ENCODE results near the gene DAPK1. TPM values are rescaled to one million over a fixed set of nuclear protein-coding genes. Genes with fewer than 3 reads are reported as not detected.

Gene DAPK1
- total and polyA plus RNA-seq, 5 experiments from 2014 or later = 0.55 to 1.9 (median 0.55) TPM; not detected in 2

- Mint-ChIP-seq H3K4me3 (no peak overlapping the region), H3K27ac (no peak overlapping the region), H3K27me3 (peaks cover 0 to 18% (median 2%) of the 10 kb centered on the region in 5 donors), H3K36me3 (no peaks in the 10 kb centered on the region), H3K9me3 (peaks cover 0 to 3% (median 0%) of the 10 kb centered on the region in 9 donors), H3K4me1 (peaks cover 0 to 7% (median 0%) of the 10 kb centered on the region in 4 donors)
- POLR2A ChIA-PET = no interaction called here
- DNase-seq = no peak
- ATAC-seq = no peak
Observed at GRCh38 chr9:87622923-87623322, 125.3 kb downstream of the DAPK1 start.

GRCh38 chr9:87628346-87628745, 130.7 kb downstream of the DAPK1 start:
- Mint-ChIP-seq H3K36me3 (no peaks in the 10 kb centered on the region), H3K9me3 (peaks cover 0 to 2% (median 0%) of the 10 kb centered on the region in 9 donors), H3K4me1 (no peaks in the 10 kb centered on the region), H3K27me3 (no peaks in the 10 kb centered on the region), H3K27ac (no peak overlapping the region), H3K4me3 (no peak overlapping the region)
- DNase-seq (no peak), ATAC-seq (no peak)
- POLR2A ChIA-PET = no interaction called here

GRCh38 chr9:87629104-87629503, 131.4 kb downstream of the DAPK1 start:
- H3K9me3 Mint-ChIP-seq = peaks cover 0 to 2% (median 0%) of the 10 kb centered on the region in 9 donors
- POLR2A ChIA-PET = no interaction called here

GRCh38 chr9:87630266-87630665, 132.6 kb downstream of the DAPK1 start:
- no peaks in the 10 kb centered on the region for H3K4me1 Mint-ChIP-seq
- POLR2A ChIA-PET = no interaction called here
- H3K36me3 Mint-ChIP-seq = no peaks in the 10 kb centered on the region
- no peaks in the 10 kb centered on the region for H3K9me3 Mint-ChIP-seq
- H3K27me3 Mint-ChIP-seq = no peaks in the 10 kb centered on the region
- DNase-seq (no peak), ATAC-seq (no peak)
- no peak overlapping the region for H3K4me3 Mint-ChIP-seq
- H3K27ac Mint-ChIP-seq = no peak overlapping the region

More at GRCh38 chr9:87629104-87629503, 131.4 kb downstream of the DAPK1 start:
- no peak for DNase-seq
- no peak overlapping the region for H3K4me3 Mint-ChIP-seq
- H3K27ac Mint-ChIP-seq = no peak overlapping the region
- no peaks in the 10 kb centered on the region for H3K27me3 Mint-ChIP-seq
- no peaks in the 10 kb centered on the region for H3K36me3 Mint-ChIP-seq
- no peak for ATAC-seq
- no peaks in the 10 kb centered on the region for H3K4me1 Mint-ChIP-seq

GRCh38 chr9:87630846-87631245, 133.2 kb downstream of the DAPK1 start:
- ATAC-seq (no peak), DNase-seq (no peak)
- POLR2A ChIA-PET = no interaction called here
- Mint-ChIP-seq H3K4me1 (no peaks in the 10 kb centered on the region), H3K27ac (no peak overlapping the region), H3K9me3 (no peaks in the 10 kb centered on the region), H3K27me3 (no peaks in the 10 kb centered on the region), H3K36me3 (no peaks in the 10 kb centered on the region), H3K4me3 (no peak overlapping the region)

- Mint-ChIP-seq H3K4me3 (no peak overlapping the region), H3K9me3 (no peaks in the 10 kb centered on the region), H3K4me1 (peaks cover 0 to 2% (median 0%) of the 10 kb centered on the region in 4 donors), H3K27ac (no peak overlapping the region), H3K36me3 (peaks cover 0 to 2% (median 0%) of the 10 kb centered on the region in 3 donors), H3K27me3 (peaks cover 0 to 8% (median 0%) of the 10 kb centered on the region in 5 donors)
- POLR2A ChIA-PET = no interaction called here
- ATAC-seq (no peak), DNase-seq (no peak)
Observed at GRCh38 chr9:87635656-87636501, 138.2 kb downstream of the DAPK1 start.

- POLR2A ChIA-PET = no interaction called here
- Mint-ChIP-seq H3K27ac (no peak overlapping the region), H3K4me3 (no peak overlapping the region), H3K36me3 (peaks cover 0 to 2% (median 0%) of the 10 kb centered on the region in 3 donors), H3K27me3 (peaks cover 0 to 8% (median 0%) of the 10 kb centered on the region in 5 donors), H3K9me3 (no peaks in the 10 kb centered on the region), H3K4me1 (peaks cover 0 to 4% (median 0%) of the 10 kb centered on the region in 4 donors)
- DNase-seq (no peak), ATAC-seq (no peak)
Observed at GRCh38 chr9:87638292-87638691, 140.6 kb downstream of the DAPK1 start.

GRCh38 chr9:87639949-87640348, 142.3 kb downstream of the DAPK1 start:
- Mint-ChIP-seq H3K4me1 (peaks cover 0 to 6% (median 0%) of the 10 kb centered on the region in 4 donors), H3K4me3 (no peak overlapping the region), H3K36me3 (peaks cover 0 to 2% (median 0%) of the 10 kb centered on the region in 3 donors), H3K9me3 (no peaks in the 10 kb centered on the region), H3K27ac (no peak overlapping the region), H3K27me3 (peaks cover 0 to 12% (median 0%) of the 10 kb centered on the region in 5 donors)
- DNase-seq (no peak), ATAC-seq (no peak)
- POLR2A ChIA-PET = no interaction called here

GRCh38 chr9:87640385-87640795, 142.7 kb downstream of the DAPK1 start:
- ATAC-seq (no peak), DNase-seq (no peak)
- H3K4me1 Mint-ChIP-seq = peaks cover 0 to 6% (median 0%) of the 10 kb centered on the region in 4 donors
- no peak overlapping the region for H3K4me3 Mint-ChIP-seq
- H3K27me3 Mint-ChIP-seq = peaks cover 0 to 12% (median 0%) of the 10 kb centered on the region in 5 donors
- H3K36me3 Mint-ChIP-seq = peaks cover 0 to 2% (median 0%) of the 10 kb centered on the region in 3 donors
- H3K27ac Mint-ChIP-seq = no peak overlapping the region
- no peaks in the 10 kb centered on the region for H3K9me3 Mint-ChIP-seq
- POLR2A ChIA-PET = no interaction called here

- POLR2A ChIA-PET = no interaction called here
- Mint-ChIP-seq H3K9me3 (no peaks in the 10 kb centered on the region), H3K4me3 (no peak overlapping the region), H3K4me1 (peaks cover 0 to 6% (median 0%) of the 10 kb centered on the region in 4 donors), H3K36me3 (peaks cover 0 to 2% (median 0%) of the 10 kb centered on the region in 3 donors), H3K27ac (no peak overlapping the region), H3K27me3 (peaks cover 0 to 12% (median 0%) of the 10 kb centered on the region in 5 donors)
- no peak for ATAC-seq
- no peak for DNase-seq
Observed at GRCh38 chr9:87641067-87641466, 143.4 kb downstream of the DAPK1 start.

- H3K9me3 Mint-ChIP-seq = no peaks in the 10 kb centered on the region
- DNase-seq (no peak), ATAC-seq (no peak)
- peaks cover 0 to 2% (median 0%) of the 10 kb centered on the region in 3 donors for H3K36me3 Mint-ChIP-seq
- H3K27me3 Mint-ChIP-seq = peaks cover 0 to 12% (median 0%) of the 10 kb centered on the region in 5 donors
- H3K27ac Mint-ChIP-seq = no peak overlapping the region
- no peak overlapping the region for H3K4me3 Mint-ChIP-seq
- peaks cover 0 to 6% (median 0%) of the 10 kb centered on the region in 4 donors for H3K4me1 Mint-ChIP-seq
- POLR2A ChIA-PET = no interaction called here
Observed at GRCh38 chr9:87642330-87643106, 144.9 kb downstream of the DAPK1 start.

GRCh38 chr9:87643107-87643650, 145.5 kb downstream of the DAPK1 start:
- DNase-seq (no peak), ATAC-seq (no peak)
- peaks cover 0 to 6% (median 0%) of the 10 kb centered on the region in 4 donors for H3K4me1 Mint-ChIP-seq
- H3K36me3 Mint-ChIP-seq = peaks cover 0 to 2% (median 0%) of the 10 kb centered on the region in 3 donors
- no peak overlapping the region for H3K4me3 Mint-ChIP-seq
- no peaks in the 10 kb centered on the region for H3K9me3 Mint-ChIP-seq
- POLR2A ChIA-PET = no interaction called here
- no peak overlapping the region for H3K27ac Mint-ChIP-seq
- peaks cover 0 to 12% (median 0%) of the 10 kb centered on the region in 5 donors for H3K27me3 Mint-ChIP-seq
